Measurements from ENCODE around the gene TMEM121B. TPM values are rescaled to one million over a fixed set of nuclear protein-coding genes. Genes with fewer than 3 reads are reported as not detected.

The TMEM121B gene
- total and polyA plus RNA-seq, 3 donors from 2014 or later = 2.2 to 3.3 (median 2.9) TPM

DNA sequence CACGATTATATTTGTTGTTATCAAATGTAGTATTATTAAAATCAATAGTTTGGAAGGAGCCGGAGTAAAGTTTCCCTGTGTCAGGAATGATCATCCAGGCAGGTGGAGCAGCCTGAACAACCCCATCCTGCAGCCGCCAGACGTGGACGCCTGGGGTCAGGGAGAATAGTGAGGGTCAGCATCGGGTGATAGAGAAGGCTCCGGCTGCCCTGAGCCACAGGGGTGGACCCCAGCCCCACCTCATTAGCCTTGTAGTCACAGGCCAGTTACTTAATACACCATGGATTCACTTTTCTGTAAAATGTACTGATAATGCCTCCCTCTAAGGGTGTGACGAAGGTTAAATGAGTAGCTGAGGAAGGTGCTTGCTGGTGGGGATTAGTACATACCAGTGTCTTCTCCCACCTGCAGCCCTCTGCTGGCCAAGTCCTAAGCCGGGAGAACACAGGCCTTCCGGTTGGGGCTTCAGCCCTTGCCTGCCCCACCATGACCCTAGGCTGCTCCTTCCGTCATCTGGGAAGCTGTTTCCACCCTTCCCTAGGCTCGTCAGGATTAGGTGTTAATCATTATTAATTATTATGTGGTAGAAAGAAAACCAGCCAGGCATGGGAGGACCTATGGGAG lies 14.9 kb downstream of the TMEM121B start:
- Histone ChIP-seq H3K9me3 (no peaks in the 10 kb centered on the region), H3K4me1 (no peaks in the 10 kb centered on the region), H3K4me3 (no peak overlapping the region), H3K27me3 (no peaks in the 10 kb centered on the region), H3K36me3 (ENCODE audit: low read depth, missing control alignments) (no peaks in the 10 kb centered on the region), H3K27ac (no peak overlapping the region)
- DNase-seq = no peak
- TF ChIP-seq POLR2A (IDR thresholded peaks at IDR 0.05) = no peak
- no peak for TF ChIP-seq CTCF (IDR thresholded peaks at IDR 0.05)
- intact Hi-C loops (cut with DNase I; ENCODE audit: low total_unique reads) = no loop called here
- WGBS, 2 donors = 73 to 86% methylated on average over 12 of the region's 12 CpGs

- TF ChIP-seq POLR2A (IDR thresholded peaks at IDR 0.05) = no peak
- TF ChIP-seq CTCF (IDR thresholded peaks at IDR 0.05) = no peak
- WGBS, 2 donors = 84 to 88% methylated on average over 11 to 22 of the region's 22 CpGs
- no peaks in the 10 kb centered on the region for H3K36me3 ChIP-seq (ENCODE audit: low read depth, missing control alignments)
Measured at GRCh38 chr22:17105143-17106129, 15.7 kb downstream of the TMEM121B start.

DNA sequence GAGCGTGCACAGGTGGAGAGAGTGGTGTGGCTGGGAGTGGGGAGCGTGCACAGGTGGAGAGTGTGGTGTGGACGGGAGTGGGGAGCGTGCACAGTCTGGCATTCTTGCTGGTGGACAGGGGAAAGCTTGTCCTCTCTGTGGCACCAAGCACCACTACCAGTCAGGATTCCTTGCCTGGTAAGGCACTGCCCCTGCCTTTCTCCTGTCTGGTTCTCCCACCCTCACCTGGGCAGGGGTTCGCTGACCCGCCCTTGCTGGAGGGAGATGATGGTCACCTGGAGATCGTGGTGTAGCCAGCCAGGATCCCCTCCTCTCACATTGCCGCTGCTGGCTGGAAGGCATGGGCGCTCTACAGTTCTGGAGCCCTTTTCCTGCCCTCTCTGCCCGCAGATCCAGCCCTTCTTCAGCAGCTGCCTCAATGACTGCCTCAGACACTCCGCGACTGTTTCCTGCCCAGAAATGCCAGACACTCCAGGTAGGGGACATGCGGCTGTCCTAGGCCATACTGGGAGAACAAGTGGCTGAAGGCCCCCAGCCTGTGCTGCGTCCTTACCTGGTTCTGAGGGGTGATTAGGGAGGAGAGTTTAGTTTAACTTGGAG lies 16.7 kb downstream of the TMEM121B start:
- WGBS, 2 donors = 90 to 97% methylated on average over 7 to 13 of the region's 14 CpGs
- Histone ChIP-seq H3K9me3 (no peaks in the 10 kb centered on the region), H3K4me3 (no peak overlapping the region), H3K36me3 (ENCODE audit: low read depth, missing control alignments) (no peaks in the 10 kb centered on the region), H3K27me3 (no peaks in the 10 kb centered on the region), H3K4me1 (no peaks in the 10 kb centered on the region), H3K27ac (no peak overlapping the region)
- intact Hi-C loops (cut with DNase I; ENCODE audit: low total_unique reads) = no loop called here
- TF ChIP-seq CTCF (IDR thresholded peaks at IDR 0.05) = no peak
- no peak for TF ChIP-seq POLR2A (IDR thresholded peaks at IDR 0.05)
- DNase-seq = no peak

More at GRCh38 chr22:17105143-17106129, 15.7 kb downstream of the TMEM121B start:
- no peak for DNase-seq
- Histone ChIP-seq H3K27me3 (no peaks in the 10 kb centered on the region), H3K4me3 (no peak overlapping the region), H3K9me3 (no peaks in the 10 kb centered on the region), H3K27ac (no peak overlapping the region), H3K4me1 (no peaks in the 10 kb centered on the region)
- intact Hi-C loops (cut with DNase I; ENCODE audit: low total_unique reads) = no loop called here

GRCh38 chr22:17103351-17103750 lies 17.8 kb downstream of the TMEM121B start:
- Histone ChIP-seq H3K27me3 (no peaks in the 10 kb centered on the region), H3K36me3 (ENCODE audit: low read depth, missing control alignments) (no peaks in the 10 kb centered on the region), H3K4me1 (no peaks in the 10 kb centered on the region), H3K9me3 (no peaks in the 10 kb centered on the region), H3K27ac (no peak overlapping the region), H3K4me3 (no peak overlapping the region)
- DNase-seq = no peak
- intact Hi-C loops (cut with DNase I; ENCODE audit: low total_unique reads) = no loop called here
- TF ChIP-seq CTCF (IDR thresholded peaks at IDR 0.05) = no peak
- TF ChIP-seq POLR2A (IDR thresholded peaks at IDR 0.05) = no peak
- 93% methylated on average over 9 of the region's 9 CpGs for WGBS, 2 donors

Measured in testis (tissue), 3 donors.